Peyer's patch (tissue), 4 donors: ENCODE data around the gene NDUFB7.

Experiments used
- POLR2A ChIP-seq, 2 donors: fragments of 450-650 bp; IDR thresholded peaks; one replicate each; pipeline ENCODE4 v1.5.1; 2017; ENCODE audit warnings: antibody characterized with exemption in 2 of 2, mild to moderate bottlenecking in 2 of 2, moderate library complexity in 2 of 2
- TF ChIP-seq, protein P1 (sequence below), 6 experiments: fragments of 450-650 bp in 4 of 6; fragments of 200-600 bp in 2 of 6; sonication (generic) in 1 of 6; IDR thresholded peaks; one replicate each; pipeline ENCODE4 v1.5.1; 2017 to 2019; ENCODE audit warnings: antibody characterized with exemption in 6 of 6, mild to moderate bottlenecking in 3 of 6, moderate library complexity in 1 of 6

- no peak for TF ChIP-seq POLR2A (IDR thresholded peaks at IDR 0.05)
- TF ChIP-seq, protein P1, sequence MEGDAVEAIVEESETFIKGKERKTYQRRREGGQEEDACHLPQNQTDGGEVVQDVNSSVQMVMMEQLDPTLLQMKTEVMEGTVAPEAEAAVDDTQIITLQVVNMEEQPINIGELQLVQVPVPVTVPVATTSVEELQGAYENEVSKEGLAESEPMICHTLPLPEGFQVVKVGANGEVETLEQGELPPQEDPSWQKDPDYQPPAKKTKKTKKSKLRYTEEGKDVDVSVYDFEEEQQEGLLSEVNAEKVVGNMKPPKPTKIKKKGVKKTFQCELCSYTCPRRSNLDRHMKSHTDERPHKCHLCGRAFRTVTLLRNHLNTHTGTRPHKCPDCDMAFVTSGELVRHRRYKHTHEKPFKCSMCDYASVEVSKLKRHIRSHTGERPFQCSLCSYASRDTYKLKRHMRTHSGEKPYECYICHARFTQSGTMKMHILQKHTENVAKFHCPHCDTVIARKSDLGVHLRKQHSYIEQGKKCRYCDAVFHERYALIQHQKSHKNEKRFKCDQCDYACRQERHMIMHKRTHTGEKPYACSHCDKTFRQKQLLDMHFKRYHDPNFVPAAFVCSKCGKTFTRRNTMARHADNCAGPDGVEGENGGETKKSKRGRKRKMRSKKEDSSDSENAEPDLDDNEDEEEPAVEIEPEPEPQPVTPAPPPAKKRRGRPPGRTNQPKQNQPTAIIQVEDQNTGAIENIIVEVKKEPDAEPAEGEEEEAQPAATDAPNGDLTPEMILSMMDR (IDR thresholded peaks at IDR 0.05): no peak
Observed at GRCh38 chr19:14560776-14561108, 11.1 kb downstream of the NDUFB7 start.
